Kidney (tissue), 14 donors: Measurements from ENCODE around the gene PSEN1. TPM values are rescaled to one million over a fixed set of nuclear protein-coding genes. Genes with fewer than 3 reads are reported as not detected.

ENCODE experiments used
- DNase-seq, 5 donors: peaks; one replicate each; pipeline ENCODE4 v3.0.0-alpha.2; 2013 to 2020
- FAIRE-seq: peaks from 2 replicates; lab custom pipeline; 2012; peaks lifted over from hg19 to GRCh38; lab: Jason Lieb, UNC
- H3K27ac ChIP-seq, 2 donors: one replicate each; pipeline ENCODE4 v1.7.0; 2013; ENCODE audit warnings: low read depth in 2 of 2, low read length in 2 of 2, inconsistent platforms in 1 of 2
- H3K27me3 ChIP-seq: one replicate; pipeline ENCODE4 v1.7.1; 2013; ENCODE audit warnings: low read length, inconsistent platforms; ENCODE audit not compliant: control insufficient read depth, insufficient read depth
- H3K36me3 ChIP-seq, 3 donors: one replicate each; pipeline versions ENCODE4 v1.7.0 to v1.7.1; 2013; ENCODE audit warnings: low read length in 3 of 3, control low read depth in 1 of 3, inconsistent platforms in 1 of 3; ENCODE audit not compliant: insufficient read depth in 3 of 3, control insufficient read depth in 2 of 3
- H3K4me1 ChIP-seq, 3 donors: one replicate each; pipeline versions ENCODE4 v1.7.0 to v1.7.1; 2013; ENCODE audit warnings: low read length in 3 of 3, inconsistent platforms in 1 of 3, low read depth in 1 of 3; ENCODE audit not compliant: control insufficient read depth in 2 of 3, insufficient read depth in 2 of 3
- H3K4me3 ChIP-seq, 3 donors: one replicate each; pipeline versions ENCODE4 v1.7.0 to v1.8.1; 2013; ENCODE audit warnings: low read length in 3 of 3, control low read depth in 1 of 3, inconsistent platforms in 1 of 3
- H3K9ac ChIP-seq, 3 donors: one replicate each; pipeline versions ENCODE4 v1.7.0 to v1.7.1; 2013; ENCODE audit warnings: low read length in 3 of 3, control low read depth in 1 of 3, inconsistent platforms in 1 of 3
- H3K9me3 ChIP-seq, 3 donors: one replicate each; pipeline versions ENCODE4 v1.7.0 to v1.7.1; 2013; ENCODE audit warnings: low read length in 3 of 3, control low read depth in 1 of 3, inconsistent platforms in 1 of 3; ENCODE audit not compliant: control insufficient read depth in 2 of 3, insufficient read depth in 1 of 3
- intact Hi-C: fragments of 100-400 bp; cut with DNase I; formaldehyde crosslinking; loops from one replicate; pipeline ENCODE4 v1.11.1; 2022
- polyA plus RNA-seq: library from polyadenylated mRNA; stranded (reverse); fragments of 350-450 nt; fragmentation: Illumina TruSeq; extraction: RNeasy Lipid Tissue Mini Kit (QIAGEN cat#74804); gene quantifications from one replicate; pipeline ENCODE4 v1.2.3, GENCODE V29; 2014; ENCODE audit warnings: low read depth, low replicate concordance; ENCODE audit not compliant: insufficient read depth
- total RNA-seq: library from RNA; stranded (reverse); fragmentation: NEBNext Ultra II Directional; extraction: Animal tissue kit (Norgen Biotek cat#: 25700); gene quantifications from one replicate; pipeline ENCODE4 v1.2.1, GENCODE V29; 2021
- TF ChIP-seq, protein P1 (sequence below): IDR thresholded peaks from 3 replicates; pipeline ENCODE4 v1.5.1; 2012; ENCODE audit warnings: mild to moderate bottlenecking, moderate library complexity, borderline replicate concordance; ENCODE audit not compliant: insufficient read depth; ENCODE audit errors: extremely low read depth
- donor health status: control.
- donor health status: control.
- donor health status: control.
- donor health status: control.
- donor health status: control.
- donor health status: DM: yes; HTN: yes; CAD: no.
- donor health status: Normal renal cell carcinoma (clear cell type).

The PSEN1 gene
- total and polyA plus RNA-seq, 2 donors from 2014 or later, result 33.5 to 68.6 TPM

GRCh38 chr14:73232984-73233383, 96.7 kb downstream of the PSEN1 start:
- no peak overlapping the region for H3K27ac ChIP-seq
- H3K9ac ChIP-seq, result no peak overlapping the region
- no peaks in the 10 kb centered on the region for H3K36me3 ChIP-seq
- DNase-seq (peak in 1 of 5 donors; percentile 29), FAIRE-seq (no peak)
- TF ChIP-seq, protein P1, sequence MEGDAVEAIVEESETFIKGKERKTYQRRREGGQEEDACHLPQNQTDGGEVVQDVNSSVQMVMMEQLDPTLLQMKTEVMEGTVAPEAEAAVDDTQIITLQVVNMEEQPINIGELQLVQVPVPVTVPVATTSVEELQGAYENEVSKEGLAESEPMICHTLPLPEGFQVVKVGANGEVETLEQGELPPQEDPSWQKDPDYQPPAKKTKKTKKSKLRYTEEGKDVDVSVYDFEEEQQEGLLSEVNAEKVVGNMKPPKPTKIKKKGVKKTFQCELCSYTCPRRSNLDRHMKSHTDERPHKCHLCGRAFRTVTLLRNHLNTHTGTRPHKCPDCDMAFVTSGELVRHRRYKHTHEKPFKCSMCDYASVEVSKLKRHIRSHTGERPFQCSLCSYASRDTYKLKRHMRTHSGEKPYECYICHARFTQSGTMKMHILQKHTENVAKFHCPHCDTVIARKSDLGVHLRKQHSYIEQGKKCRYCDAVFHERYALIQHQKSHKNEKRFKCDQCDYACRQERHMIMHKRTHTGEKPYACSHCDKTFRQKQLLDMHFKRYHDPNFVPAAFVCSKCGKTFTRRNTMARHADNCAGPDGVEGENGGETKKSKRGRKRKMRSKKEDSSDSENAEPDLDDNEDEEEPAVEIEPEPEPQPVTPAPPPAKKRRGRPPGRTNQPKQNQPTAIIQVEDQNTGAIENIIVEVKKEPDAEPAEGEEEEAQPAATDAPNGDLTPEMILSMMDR, result no peak
- H3K9me3 ChIP-seq, result no peaks in the 10 kb centered on the region
- H3K4me3 ChIP-seq, result no peak overlapping the region
- H3K27me3 ChIP-seq, result no peaks in the 10 kb centered on the region
- H3K4me1 ChIP-seq, result peaks cover 3 to 26% (median 17%) of the 10 kb centered on the region in 3 donors
- intact Hi-C loops, result no loop called here

- H3K4me3 ChIP-seq, result no peak overlapping the region
- no peak overlapping the region for H3K9ac ChIP-seq
- H3K9me3 ChIP-seq, result no peaks in the 10 kb centered on the region
- peaks cover 1% of the 10 kb centered on the region for H3K27me3 ChIP-seq
- DNase-seq (no peak), FAIRE-seq (no peak)
- no peak overlapping the region for H3K27ac ChIP-seq
- intact Hi-C loops, result no loop called here
- TF ChIP-seq, protein P1, result no peak
- peaks cover 3 to 27% (median 18%) of the 10 kb centered on the region in 3 donors for H3K4me1 ChIP-seq
- no peaks in the 10 kb centered on the region for H3K36me3 ChIP-seq
Observed at GRCh38 chr14:73233564-73233963, 97.3 kb downstream of the PSEN1 start.

- Histone ChIP-seq H3K4me3 (no peak overlapping the region), H3K27me3 (peaks cover 6% of the 10 kb centered on the region), H3K36me3 (no peaks in the 10 kb centered on the region), H3K27ac (no peak overlapping the region), H3K9me3 (no peaks in the 10 kb centered on the region), H3K4me1 (peaks cover 0 to 26% (median 18%) of the 10 kb centered on the region in 3 donors), H3K9ac (no peak overlapping the region)
- no peak for FAIRE-seq
- intact Hi-C loops, result no loop called here
- DNase-seq, result no peak
- TF ChIP-seq, protein P1, result no peak
Observed at GRCh38 chr14:73234029-73234428, 97.7 kb downstream of the PSEN1 start.
